Measurements from ENCODE around the gene PSMG4. TPM values are rescaled to one million over a fixed set of nuclear protein-coding genes. Genes with fewer than 3 reads are reported as not detected.

Gene PSMG4
- total RNA-seq, 1 experiment from 2014 or later = 29.3 TPM

DNA sequence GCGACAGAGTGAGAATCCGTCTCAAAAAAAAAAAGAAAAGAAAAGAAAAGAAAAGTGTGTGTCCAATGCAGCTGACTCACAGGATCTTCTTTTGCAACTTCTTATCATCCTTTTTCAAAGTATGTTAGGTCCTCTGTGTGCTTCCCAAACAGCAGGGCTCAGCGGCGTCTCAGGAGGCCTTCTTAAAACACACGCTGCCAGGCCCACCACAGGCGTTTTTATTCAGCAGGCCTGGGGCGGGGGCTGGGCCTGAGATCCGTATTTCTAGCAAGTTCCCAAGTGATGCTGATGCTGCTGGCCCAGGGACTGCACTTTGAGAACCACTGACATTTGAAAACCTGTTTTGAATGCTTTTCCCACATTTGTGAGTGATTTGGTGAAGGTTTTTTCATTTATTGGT lies 57.1 kb downstream of the PSMG4 start:
- H3K4me1 Mint-ChIP-seq = peaks cover 2 to 14% of the 10 kb centered on the region in 2 experiments; a peak in 2 of 4 replicates

More for the DNA sequence above, 57.1 kb downstream of the PSMG4 start:
- Histone ChIP-seq H3K14ac (ENCODE audit: insufficient read depth, low read length) (no peak overlapping the region), H3K4me1 (ENCODE audit: insufficient read depth, low read length) (no peaks in the 10 kb centered on the region), H4K91ac (ENCODE audit: insufficient read length, low read depth, low read length) (no peak overlapping the region), H2BK120ac (ENCODE audit: low read depth, low read length, poor library complexity, severe bottlenecking) (no peak overlapping the region), H2BK5ac (ENCODE audit: insufficient read length, low read length) (no peak overlapping the region), H3K4ac (ENCODE audit: low read depth, low read length) (no peak overlapping the region), H3K79me2 (ENCODE audit: insufficient read depth, low read length) (no peaks in the 10 kb centered on the region), H3T11ph (ENCODE audit: low read length) (no peak overlapping the region), H2AFZ (ENCODE audit: low read length) (no peak overlapping the region), H4K5ac (ENCODE audit: insufficient read length, low read depth, low read length) (no peak overlapping the region), H4K8ac (replicated peaks; ENCODE audit: insufficient read length, low read depth, low read length) (no peak overlapping the region), H3K4me2 (ENCODE audit: insufficient read depth, insufficient read length, low read length) (no peak overlapping the region), H3K27ac (ENCODE audit: insufficient read length, low read depth, low read length) (no peak overlapping the region), H2BK12ac (ENCODE audit: insufficient read length, low read depth, low read length) (no peak overlapping the region), H3K23ac (ENCODE audit: insufficient read length, low read depth, low read length) (no peak overlapping the region), H2AK5ac (ENCODE audit: insufficient read length, low read length) (no peak overlapping the region), H3K79me1 (ENCODE audit: insufficient read depth, low read depth, low read length, poor library complexity, severe bottlenecking) (no peaks in the 10 kb centered on the region), H3K9ac (ENCODE audit: extremely low read depth, insufficient read length, low read length) (no peak overlapping the region), H3K27me3 (ENCODE audit: insufficient read depth, low read length) (no peaks in the 10 kb centered on the region), H3K18ac (ENCODE audit: insufficient read length, low read depth, low read length) (no peak overlapping the region), H2BK15ac (ENCODE audit: low read depth, low read length) (no peak overlapping the region), H4K20me1 (ENCODE audit: control insufficient read depth, insufficient read depth, insufficient read length) (no peaks in the 10 kb centered on the region), H3K9me3 (ENCODE audit: control insufficient read depth, low read depth, low read length) (no peaks in the 10 kb centered on the region), H2BK20ac (ENCODE audit: low read depth, low read length, poor library complexity, severe bottlenecking) (no peak overlapping the region), H3K23me2 (ENCODE audit: insufficient read length, low read depth, low read length, poor library complexity, severe bottlenecking) (no peaks in the 10 kb centered on the region), H3K56ac (ENCODE audit: insufficient read length, low read depth, low read length) (no peak overlapping the region)
- Mint-ChIP-seq H3K27me3 (ENCODE audit: low read depth) (no peaks in the 10 kb centered on the region; the same call in 1 of the 2 replicates), H3K27ac (no peak overlapping the region), H3K9me3 (no peaks in the 10 kb centered on the region), H3K4me3 (no peak overlapping the region), H3K36me3 (ENCODE audit: insufficient read depth in 1 of 3, low read depth in 3 of 3) (peaks cover 0 to 4% (median 0%) of the 10 kb centered on the region in 3 experiments; a peak in 2 of 7 replicates)
- TF ChIP-seq, protein P1, sequence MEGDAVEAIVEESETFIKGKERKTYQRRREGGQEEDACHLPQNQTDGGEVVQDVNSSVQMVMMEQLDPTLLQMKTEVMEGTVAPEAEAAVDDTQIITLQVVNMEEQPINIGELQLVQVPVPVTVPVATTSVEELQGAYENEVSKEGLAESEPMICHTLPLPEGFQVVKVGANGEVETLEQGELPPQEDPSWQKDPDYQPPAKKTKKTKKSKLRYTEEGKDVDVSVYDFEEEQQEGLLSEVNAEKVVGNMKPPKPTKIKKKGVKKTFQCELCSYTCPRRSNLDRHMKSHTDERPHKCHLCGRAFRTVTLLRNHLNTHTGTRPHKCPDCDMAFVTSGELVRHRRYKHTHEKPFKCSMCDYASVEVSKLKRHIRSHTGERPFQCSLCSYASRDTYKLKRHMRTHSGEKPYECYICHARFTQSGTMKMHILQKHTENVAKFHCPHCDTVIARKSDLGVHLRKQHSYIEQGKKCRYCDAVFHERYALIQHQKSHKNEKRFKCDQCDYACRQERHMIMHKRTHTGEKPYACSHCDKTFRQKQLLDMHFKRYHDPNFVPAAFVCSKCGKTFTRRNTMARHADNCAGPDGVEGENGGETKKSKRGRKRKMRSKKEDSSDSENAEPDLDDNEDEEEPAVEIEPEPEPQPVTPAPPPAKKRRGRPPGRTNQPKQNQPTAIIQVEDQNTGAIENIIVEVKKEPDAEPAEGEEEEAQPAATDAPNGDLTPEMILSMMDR (conservative IDR thresholded peaks at IDR 0.05) = no peak
- DNase-seq = no peak
- WGBS (ENCODE audit: extremely low coverage, insufficient read length, low lambda C conversion rate) = no CpG with 5 or more reads among the region's 8 CpGs
